ENCODE data around the gene CALR3. TPM values are rescaled to one million over a fixed set of nuclear protein-coding genes. Genes with fewer than 3 reads are reported as not detected.

CALR3 gene
- total RNA-seq, 2 experiments from 2014 or later: not detected

Other genes starting within 250 kb of the CALR3 start
- under 1 TPM; 0.22 to 0.69 TPM for gene KLF2, start 171.3 kb downstream of the CALR3 start, total RNA-seq
- 10 to 100 TPM; 17.3 to 21.0 TPM for gene EPS15L1, start 24.2 kb downstream of the CALR3 start, total RNA-seq
- 1 to 10 TPM; 2.1 to 2.6 TPM for gene C19orf44, start 227 bp upstream of the CALR3 start, total RNA-seq
- gene CHERP, start 46.3 kb upstream of the CALR3 start, total RNA-seq: 10 to 100 TPM; 54.4 to 54.7 TPM
- 10 to 100 TPM; 21.7 to 22.1 TPM for gene SLC35E1, start 76.2 kb upstream of the CALR3 start, total RNA-seq
- gene MED26, start 132.0 kb upstream of the CALR3 start, total RNA-seq: 10 to 100 TPM; 11.3 to 11.9 TPM
- 10 to 100 TPM; 51.0 to 59.2 TPM for gene SMIM7, start 164.0 kb upstream of the CALR3 start, total RNA-seq
- under 1 TPM; 0.49 to 0.83 TPM for gene TMEM38A, start 165.0 kb upstream of the CALR3 start, total RNA-seq
- gene NWD1, start 223.7 kb upstream of the CALR3 start, total RNA-seq: not detected